ENCODE data around the gene RAB10. TPM values are rescaled to one million over a fixed set of nuclear protein-coding genes. Genes with fewer than 3 reads are reported as not detected.

The RAB10 gene
- total RNA-seq, 2 experiments from 2014 or later: 13.5 to 13.8 TPM

DNA sequence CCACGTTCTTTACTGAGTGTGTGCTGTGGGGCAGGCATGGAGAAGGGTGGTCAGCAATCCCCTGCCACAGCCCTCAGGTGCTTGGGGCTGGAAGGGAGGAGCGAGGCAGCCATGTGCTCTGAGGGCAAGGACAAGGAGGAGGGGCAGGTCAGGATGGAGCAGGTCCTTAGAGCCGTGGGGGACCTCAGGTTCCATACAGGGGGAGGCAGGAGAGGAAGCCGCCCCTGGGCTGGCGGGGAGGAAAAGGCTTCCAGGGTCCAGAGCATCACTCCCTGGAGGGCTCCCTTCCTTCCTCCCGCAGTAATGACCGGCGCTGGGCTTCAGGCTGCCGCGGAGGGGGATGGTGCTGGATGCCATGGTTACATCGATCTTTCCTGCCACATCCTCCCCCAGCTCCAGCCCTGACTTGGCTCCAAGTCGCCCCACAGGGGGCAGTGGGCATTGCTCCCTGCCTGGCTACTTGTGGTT, 145.6 kb downstream of the RAB10 start:
- Mint-ChIP-seq H3K9me3 (no peaks in the 10 kb centered on the region), H3K4me1 (ENCODE audit: low read depth) (peaks cover 7% of the 10 kb centered on the region), H3K27me3 (peaks cover 31% of the 10 kb centered on the region), H3K4me3 (no peak overlapping the region), H3K36me3 (ENCODE audit: low read depth) (no peaks in the 10 kb centered on the region), H3K27ac (no peak overlapping the region)
- intact Hi-C loops (cut with DNase I, micrococcal nuclease): no loop called here
- DNase-seq: peak in 1 of 14 experiments; percentile 17
- CTCF ChIA-PET: no interaction called here
- peaks cover 0 to 5% of the 10 kb centered on the region in 2 experiments for H3K9me3 ChIP-seq (ENCODE audit: control insufficient read depth in 1 of 2, insufficient read depth in 1 of 2, low read length in 2 of 2)
- H3K27me3 ChIP-seq (ENCODE audit: control insufficient read depth in 1 of 2, insufficient read depth in 2 of 2, low read length in 2 of 2): peaks cover 27 to 39% of the 10 kb centered on the region in 2 experiments
- POLR2A ChIA-PET: no interaction called here
- H3K4me3 ChIP-seq (ENCODE audit: low read length): peak overlapping the region; percentile 41
- H3K4me1 ChIP-seq (ENCODE audit: insufficient read depth, low read length): peaks cover 20% of the 10 kb centered on the region
- no peaks in the 10 kb centered on the region for H3K36me3 ChIP-seq (ENCODE audit: insufficient read depth, low read length)
- no peak overlapping the region for H3K27ac ChIP-seq (ENCODE audit: low read depth in 1 of 2, low read length in 2 of 2)
- ATAC-seq (ENCODE audit: poor library complexity): no peak
- TF ChIP-seq, protein P1, sequence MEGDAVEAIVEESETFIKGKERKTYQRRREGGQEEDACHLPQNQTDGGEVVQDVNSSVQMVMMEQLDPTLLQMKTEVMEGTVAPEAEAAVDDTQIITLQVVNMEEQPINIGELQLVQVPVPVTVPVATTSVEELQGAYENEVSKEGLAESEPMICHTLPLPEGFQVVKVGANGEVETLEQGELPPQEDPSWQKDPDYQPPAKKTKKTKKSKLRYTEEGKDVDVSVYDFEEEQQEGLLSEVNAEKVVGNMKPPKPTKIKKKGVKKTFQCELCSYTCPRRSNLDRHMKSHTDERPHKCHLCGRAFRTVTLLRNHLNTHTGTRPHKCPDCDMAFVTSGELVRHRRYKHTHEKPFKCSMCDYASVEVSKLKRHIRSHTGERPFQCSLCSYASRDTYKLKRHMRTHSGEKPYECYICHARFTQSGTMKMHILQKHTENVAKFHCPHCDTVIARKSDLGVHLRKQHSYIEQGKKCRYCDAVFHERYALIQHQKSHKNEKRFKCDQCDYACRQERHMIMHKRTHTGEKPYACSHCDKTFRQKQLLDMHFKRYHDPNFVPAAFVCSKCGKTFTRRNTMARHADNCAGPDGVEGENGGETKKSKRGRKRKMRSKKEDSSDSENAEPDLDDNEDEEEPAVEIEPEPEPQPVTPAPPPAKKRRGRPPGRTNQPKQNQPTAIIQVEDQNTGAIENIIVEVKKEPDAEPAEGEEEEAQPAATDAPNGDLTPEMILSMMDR (IDR thresholded peaks at IDR 0.05): no peak

DNA sequence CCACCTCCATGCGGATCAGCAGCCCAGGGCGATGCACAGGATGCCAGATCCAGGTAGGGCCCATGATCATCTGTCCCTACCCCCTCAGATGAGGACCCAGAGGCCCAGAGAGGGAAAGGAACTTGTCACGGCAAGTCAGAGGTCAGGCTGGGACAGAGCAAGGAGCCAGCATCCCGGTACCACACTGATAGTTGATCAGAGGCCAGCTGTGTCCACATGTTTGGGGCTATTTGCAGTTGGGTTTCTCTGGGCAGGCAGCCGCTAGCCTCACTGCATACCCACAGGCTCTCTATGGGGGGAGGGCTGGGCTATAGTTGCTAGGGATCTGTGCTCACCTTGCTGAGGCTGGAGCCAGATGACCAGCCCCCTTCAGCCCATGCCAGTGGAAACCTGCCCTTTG, 148.6 kb downstream of the RAB10 start:
- Histone ChIP-seq H3K4me3 (ENCODE audit: low read length) (no peak overlapping the region), H3K4me1 (ENCODE audit: insufficient read depth, low read length) (peaks cover 35% of the 10 kb centered on the region), H3K27me3 (ENCODE audit: control insufficient read depth in 1 of 2, insufficient read depth in 2 of 2, low read length in 2 of 2) (peaks cover 15 to 16% of the 10 kb centered on the region in 2 experiments), H3K36me3 (ENCODE audit: insufficient read depth, low read length) (no peaks in the 10 kb centered on the region), H3K27ac (ENCODE audit: low read depth in 1 of 2, low read length in 2 of 2) (no peak overlapping the region), H3K9me3 (ENCODE audit: control insufficient read depth in 1 of 2, insufficient read depth in 1 of 2, low read length in 2 of 2) (peaks cover 0 to 5% of the 10 kb centered on the region in 2 experiments)
- Mint-ChIP-seq H3K27me3 (peaks cover 17% of the 10 kb centered on the region), H3K36me3 (ENCODE audit: low read depth) (no peaks in the 10 kb centered on the region), H3K4me3 (peak overlapping the region; percentile 35), H3K9me3 (no peaks in the 10 kb centered on the region), H3K27ac (no peak overlapping the region), H3K4me1 (ENCODE audit: low read depth) (peaks cover 24% of the 10 kb centered on the region)
- ATAC-seq (ENCODE audit: poor library complexity): no peak
- ChIA-PET CTCF (no interaction called here), POLR2A (no interaction called here)
- DNase-seq: no peak
- intact Hi-C loops (cut with DNase I, micrococcal nuclease): loop anchor here in 1 of 2 experiments (5.0 to 10.0 kb wide), 3 partner anchors 305 to 1712 kb away; partner anchors contain the start of genes ASXL2, BABAM2, DTNB and RBKS
- TF ChIP-seq, protein P1 (IDR thresholded peaks at IDR 0.05): no peak

DNA sequence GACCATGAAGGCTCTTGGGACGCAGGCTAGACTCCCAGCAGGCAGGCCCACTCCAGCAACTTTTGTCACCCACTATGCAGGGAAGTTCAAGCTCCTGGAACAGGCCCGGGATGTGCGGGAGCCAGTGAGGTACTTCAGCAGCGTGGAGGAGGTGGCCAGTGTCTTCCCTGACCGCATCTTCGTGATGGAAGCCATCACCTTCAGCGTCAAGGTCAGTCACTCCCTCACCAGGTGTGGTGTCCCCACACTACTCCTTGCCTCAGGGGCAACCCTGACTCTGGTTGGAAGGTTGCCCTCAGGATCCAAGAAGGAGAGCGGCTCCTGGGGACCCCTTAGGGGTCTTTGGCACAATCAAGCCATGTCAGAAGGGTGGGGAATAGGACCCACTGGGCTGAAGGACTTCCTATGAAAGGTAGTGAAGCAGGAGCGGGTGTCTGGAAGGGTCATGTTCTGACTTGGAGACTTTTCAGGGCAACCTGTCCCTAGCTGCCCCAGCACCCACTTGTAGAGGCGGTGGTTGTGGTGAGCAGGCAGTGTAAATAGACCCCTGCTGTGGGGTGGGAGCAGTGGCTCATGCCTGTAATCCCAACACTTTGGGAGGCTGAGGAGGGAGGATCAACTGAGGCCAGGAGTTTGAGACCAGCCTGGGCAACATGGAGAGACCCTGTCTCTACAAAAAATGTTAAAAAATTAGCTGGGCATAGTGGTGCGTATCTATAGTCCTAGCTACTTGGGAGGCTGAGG, 149.2 kb downstream of the RAB10 start:
- peaks cover 26% of the 10 kb centered on the region for H3K4me1 Mint-ChIP-seq (ENCODE audit: low read depth)
- peaks cover 17% of the 10 kb centered on the region for H3K27me3 Mint-ChIP-seq
- DNase-seq (peak in 1 of 14 experiments; percentile 17), ATAC-seq (ENCODE audit: poor library complexity) (no peak)
- TF ChIP-seq, protein P1 (IDR thresholded peaks at IDR 0.05): no peak
- no peak overlapping the region for H3K27ac ChIP-seq (ENCODE audit: low read depth in 1 of 2, low read length in 2 of 2)
- peaks cover 0 to 5% of the 10 kb centered on the region in 2 experiments for H3K9me3 ChIP-seq (ENCODE audit: control insufficient read depth in 1 of 2, insufficient read depth in 1 of 2, low read length in 2 of 2)
- no peaks in the 10 kb centered on the region for H3K36me3 Mint-ChIP-seq (ENCODE audit: low read depth)
- peaks cover 10 to 14% of the 10 kb centered on the region in 2 experiments for H3K27me3 ChIP-seq (ENCODE audit: control insufficient read depth in 1 of 2, insufficient read depth in 2 of 2, low read length in 2 of 2)
- H3K4me3 ChIP-seq (ENCODE audit: low read length): no peak overlapping the region
- peaks cover 37% of the 10 kb centered on the region for H3K4me1 ChIP-seq (ENCODE audit: insufficient read depth, low read length)
- peak overlapping the region; percentile 62 for H3K27ac Mint-ChIP-seq
- POLR2A ChIA-PET: interaction anchor here (1.9 to 2.6 kb wide), 3 partner anchors 11 to 116 kb away, joined by 10 to 30 read pairs (median 22); partner anchors contain the start of genes GAREM2, HADHA and HADHB
- CTCF ChIA-PET: interaction anchor here (1.5 to 1.8 kb wide), 2 partner anchors 11 to 17 kb away, joined by 5 to 13 read pairs; no protein-coding TSS in a partner anchor
- H3K4me3 Mint-ChIP-seq: peak overlapping the region; percentile 70
- intact Hi-C loops (cut with DNase I, micrococcal nuclease): loop anchor here in 1 of 2 experiments (5.0 to 10.0 kb wide), 3 partner anchors 306 to 1712 kb away; partner anchors contain the start of genes ASXL2, BABAM2, DTNB and RBKS
- H3K9me3 Mint-ChIP-seq: no peaks in the 10 kb centered on the region
- H3K36me3 ChIP-seq (ENCODE audit: insufficient read depth, low read length): no peaks in the 10 kb centered on the region
